ENCODE results near the gene ZNF654.

DNA sequence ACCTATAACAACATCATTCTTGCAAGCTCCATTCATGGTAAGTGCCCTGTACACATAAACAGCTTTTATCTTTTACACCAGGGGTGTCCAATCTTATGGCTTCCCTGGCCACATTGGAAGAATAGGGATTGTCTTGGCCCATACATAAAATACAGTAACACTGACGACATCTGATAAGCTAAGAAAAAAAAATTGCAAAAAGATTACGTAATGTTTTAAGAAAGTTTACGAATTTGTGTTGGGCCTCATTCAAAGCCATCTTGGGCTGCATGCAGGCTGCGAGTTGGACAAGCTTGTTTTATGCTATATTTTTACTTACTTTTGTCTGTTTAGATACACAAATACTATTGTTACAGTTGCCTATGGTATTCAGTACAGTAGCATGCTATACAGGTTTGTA lies 31.6 kb downstream of the ZNF654 start:
- no peak for TF ChIP-seq POLR2AphosphoS5 (IDR thresholded peaks at IDR 0.05)
- no peak for TF ChIP-seq CTCF (IDR thresholded peaks at IDR 0.05)

All from breast epithelium (tissue), 3 donors.